Right renal cortex interstitium (tissue), 3 donors: Measurements from ENCODE around the gene GLI3. TPM values are rescaled to one million over a fixed set of nuclear protein-coding genes. Genes with fewer than 3 reads are reported as not detected.

Source experiments
- DNase-seq, 3 donors: peaks; one replicate each; pipeline ENCODE4 v3.0.0-alpha.2; 2013; ENCODE audit warnings: low read depth in 3 of 3, low spot score in 2 of 3
- polyA plus RNA-seq, 3 donors: library from polyadenylated mRNA; unstranded; fragments of 120-200 nt; gene quantifications; one replicate each; pipeline ENCODE4 v1.2.1, GENCODE V29; 2013; ENCODE audit not compliant: insufficient read length in 3 of 3

GLI3 gene
- polyA plus RNA-seq, 3 donors, result 13.5 to 15.0 (median 14.5) TPM

- DNase-seq, result no peak
Observed at GRCh38 chr7:42181566-42181965, 55.4 kb downstream of the GLI3 start.

GRCh38 chr7:42180806-42181205 is 56.2 kb downstream of the GLI3 start:
- DNase-seq, result no peak

DNA sequence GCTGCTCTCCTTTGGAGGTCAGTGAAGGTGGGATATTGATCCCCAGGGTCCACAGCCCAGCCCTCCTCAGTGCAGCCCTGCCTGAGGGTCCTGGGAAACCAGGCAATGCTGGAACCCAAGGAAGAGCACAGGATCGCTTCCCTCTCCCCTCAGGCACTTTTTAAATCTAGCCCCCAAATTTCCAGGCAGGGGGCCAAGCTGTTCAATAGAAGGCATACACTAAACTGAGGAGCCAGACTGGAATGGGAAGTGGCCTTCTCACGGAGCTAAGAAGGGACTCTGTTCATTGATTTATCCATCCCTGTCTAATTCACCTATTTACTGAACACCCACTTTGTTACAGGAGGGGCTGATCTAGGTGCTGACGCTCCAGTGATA is 60.3 kb downstream of the GLI3 start:
- no peak for DNase-seq

DNA sequence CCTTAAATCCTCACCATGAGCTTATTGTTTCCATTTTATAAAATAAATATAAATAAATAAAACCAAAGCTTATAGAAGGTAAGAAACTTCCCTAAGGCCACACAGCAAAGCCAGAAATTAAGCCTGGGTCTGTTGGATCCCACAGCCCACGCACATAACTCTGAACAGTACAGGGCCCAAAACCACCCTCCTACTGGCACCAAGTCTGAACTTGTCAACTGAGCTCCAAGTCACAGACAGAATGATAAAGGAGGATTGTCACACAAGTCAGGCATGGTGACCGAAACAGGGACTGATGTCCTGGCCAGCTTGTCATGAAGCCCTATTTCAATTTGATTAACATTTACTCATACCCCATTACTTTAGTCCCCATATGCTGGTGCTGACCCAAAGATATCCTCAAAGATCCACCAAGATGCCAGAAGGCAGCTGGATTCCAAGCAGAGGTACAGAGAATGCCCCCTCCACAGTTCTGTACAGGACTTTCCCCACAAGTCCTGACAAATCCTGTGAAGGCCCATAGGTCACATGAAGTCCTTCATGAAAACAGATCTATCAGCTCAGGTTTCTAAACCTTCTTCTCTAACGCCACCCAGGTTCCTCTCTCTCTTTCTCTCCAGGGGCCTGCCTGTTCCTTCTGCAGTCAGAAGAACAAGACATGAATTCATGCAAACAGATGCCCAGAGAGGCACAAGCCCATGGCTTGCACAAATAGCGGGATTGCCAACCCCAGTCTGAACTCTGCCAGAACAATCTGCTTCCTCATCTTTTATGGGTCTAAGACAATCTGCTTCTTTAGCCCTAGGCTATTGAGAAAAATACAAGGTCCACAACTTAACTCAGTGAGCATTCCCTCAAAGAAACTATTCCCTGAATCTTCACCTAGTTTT is 60.9 kb downstream of the GLI3 start:
- DNase-seq, result no peak

GRCh38 chr7:42174391-42174912 is 62.6 kb downstream of the GLI3 start:
- DNase-seq, result no peak

- DNase-seq, result no peak
Observed at GRCh38 chr7:42170724-42171123, 66.3 kb downstream of the GLI3 start.

DNA sequence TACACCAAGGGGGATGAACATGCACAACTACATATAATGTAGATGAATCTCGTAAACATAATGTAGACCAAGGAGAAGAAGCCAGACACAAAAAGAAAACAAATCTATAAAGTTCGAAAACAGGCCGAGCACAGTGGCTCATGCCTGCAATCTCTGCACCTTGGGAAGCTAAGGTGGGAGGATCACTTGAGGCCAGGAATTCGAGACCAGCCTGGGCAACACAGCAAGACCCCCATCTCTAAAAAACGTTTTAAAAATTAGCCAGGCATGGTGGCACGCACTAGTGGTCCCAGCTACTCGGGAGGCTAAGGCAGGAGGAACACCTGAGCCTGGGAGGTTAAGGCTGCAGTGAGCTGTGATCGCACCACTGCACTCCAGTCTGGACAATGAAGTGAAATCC is 68.5 kb downstream of the GLI3 start:
- no peak for DNase-seq

DNA sequence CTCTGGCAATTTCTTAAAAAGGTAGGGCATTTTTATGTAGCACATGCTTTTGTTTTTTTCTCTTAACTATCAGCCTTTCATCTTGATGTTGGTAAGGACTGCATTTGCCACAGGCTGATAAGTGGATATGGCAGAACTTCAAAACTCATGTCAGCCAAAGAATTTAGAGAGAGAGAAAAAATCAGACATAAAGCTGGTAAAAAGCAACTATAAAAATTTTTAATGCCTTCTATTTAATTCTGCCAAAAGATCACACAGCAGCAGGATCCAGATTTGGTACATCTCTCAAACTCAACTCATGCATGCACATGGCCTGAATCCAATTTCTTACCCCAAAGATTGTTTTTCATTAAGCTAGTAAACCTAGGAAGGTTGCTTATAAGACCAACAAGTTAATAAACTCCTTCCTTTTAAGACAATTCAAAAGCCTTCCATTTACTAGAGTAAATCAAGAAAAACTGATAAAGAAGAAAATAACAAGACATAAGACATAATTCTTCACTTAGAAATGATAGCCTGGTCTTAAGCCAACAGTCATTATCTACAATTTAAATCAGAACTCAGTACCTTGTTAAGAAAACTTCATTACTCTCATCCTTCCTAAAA is 69.3 kb downstream of the GLI3 start:
- no peak for DNase-seq

- no peak for DNase-seq
Observed at GRCh38 chr7:42167206-42167605, 69.8 kb downstream of the GLI3 start.

- DNase-seq, result no peak
Observed at GRCh38 chr7:42164881-42165428, 72.1 kb downstream of the GLI3 start.

- no peak for DNase-seq
Observed at GRCh38 chr7:42162560-42163325, 74.3 kb downstream of the GLI3 start.

DNA sequence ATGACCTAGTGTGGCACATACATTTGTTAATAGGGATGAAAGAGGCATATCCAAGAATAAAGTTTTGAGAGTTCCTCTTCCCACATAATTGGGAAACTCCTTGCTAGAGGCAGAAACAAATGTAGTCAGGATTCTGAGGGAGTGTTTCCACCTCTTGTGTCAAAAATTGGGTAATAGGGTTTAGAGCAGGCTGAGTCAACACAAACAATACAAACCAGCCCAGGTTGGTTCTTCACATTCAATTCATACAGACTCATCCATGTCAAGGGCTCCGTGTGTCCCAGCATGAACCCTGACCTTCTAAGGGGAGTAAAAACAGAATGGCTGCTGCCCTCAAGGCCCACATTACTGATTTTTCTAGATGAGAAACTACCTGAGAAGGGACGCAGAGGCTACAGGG is 75.3 kb downstream of the GLI3 start:
- no peak for DNase-seq

DNA sequence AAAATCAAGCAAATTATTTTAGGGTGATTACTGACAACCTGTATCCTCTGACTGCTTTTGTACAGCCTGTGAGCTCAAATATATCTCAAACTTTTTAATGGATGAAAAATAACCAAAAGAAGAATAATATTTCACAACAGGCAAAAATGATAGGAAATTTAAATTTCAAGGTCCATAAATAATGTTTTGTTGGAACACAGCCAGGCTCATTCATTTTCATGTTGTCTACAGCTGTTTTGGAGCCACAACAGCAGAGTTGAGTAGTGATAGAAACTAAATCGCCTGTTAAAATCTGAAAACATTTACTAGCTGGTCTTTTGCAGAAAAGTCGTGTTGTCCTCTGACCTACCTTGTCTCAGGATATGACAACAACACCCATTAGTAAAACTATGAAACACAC is 75.9 kb downstream of the GLI3 start:
- DNase-seq, result no peak

GRCh38 chr7:42159130-42159529 is 77.9 kb downstream of the GLI3 start:
- DNase-seq, result no peak

GRCh38 chr7:42156967-42157721 is 79.9 kb downstream of the GLI3 start:
- no peak for DNase-seq

- DNase-seq, result no peak
Observed at GRCh38 chr7:42156291-42156865, 80.6 kb downstream of the GLI3 start.

DNA sequence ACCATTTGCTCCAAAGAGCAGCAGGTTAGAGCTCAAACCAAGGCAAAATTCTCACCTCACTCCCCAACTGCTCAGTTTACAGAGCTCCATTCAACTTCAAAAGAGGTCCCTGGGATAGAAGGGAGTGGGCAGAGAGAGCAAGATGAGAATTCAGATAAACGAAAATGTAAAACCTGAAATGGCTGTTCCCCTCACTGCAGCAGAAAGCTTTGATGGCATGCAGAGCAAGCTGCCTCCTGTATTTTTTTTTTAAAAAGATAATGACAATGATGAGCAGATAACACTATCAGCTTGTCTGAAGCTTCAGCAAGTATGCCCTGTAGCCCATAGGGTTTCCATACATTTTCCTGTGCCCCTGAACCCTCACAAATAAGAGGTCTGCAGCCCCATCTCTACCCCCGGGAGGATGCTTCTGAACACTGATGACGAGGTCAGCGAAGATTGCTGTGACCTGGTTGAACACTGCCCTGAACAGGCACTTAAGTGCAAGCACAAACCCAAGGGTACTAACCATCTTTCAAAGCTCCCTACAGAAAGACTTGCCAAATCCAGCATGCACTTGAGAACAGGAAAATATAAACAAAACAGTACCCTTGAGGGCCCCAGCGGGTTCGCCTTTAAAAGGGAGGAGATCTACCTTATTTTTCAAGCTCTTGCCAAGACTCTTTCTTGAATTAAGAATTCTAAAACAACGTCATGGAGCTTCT is 81.3 kb downstream of the GLI3 start:
- no peak for DNase-seq

GRCh38 chr7:42154173-42154572 is 82.8 kb downstream of the GLI3 start:
- no peak for DNase-seq
